ENCODE results near the gene RGS11.

RGS11 gene

GRCh38 chr16:296806-297510, 21.2 kb upstream of the RGS11 start:
- DNase-seq (ENCODE audit: low read depth in 2 of 2), result no peak

- no peak for DNase-seq (ENCODE audit: low read depth in 2 of 2)
Measured at GRCh38 chr16:296276-296675, 20.5 kb upstream of the RGS11 start.

DNA sequence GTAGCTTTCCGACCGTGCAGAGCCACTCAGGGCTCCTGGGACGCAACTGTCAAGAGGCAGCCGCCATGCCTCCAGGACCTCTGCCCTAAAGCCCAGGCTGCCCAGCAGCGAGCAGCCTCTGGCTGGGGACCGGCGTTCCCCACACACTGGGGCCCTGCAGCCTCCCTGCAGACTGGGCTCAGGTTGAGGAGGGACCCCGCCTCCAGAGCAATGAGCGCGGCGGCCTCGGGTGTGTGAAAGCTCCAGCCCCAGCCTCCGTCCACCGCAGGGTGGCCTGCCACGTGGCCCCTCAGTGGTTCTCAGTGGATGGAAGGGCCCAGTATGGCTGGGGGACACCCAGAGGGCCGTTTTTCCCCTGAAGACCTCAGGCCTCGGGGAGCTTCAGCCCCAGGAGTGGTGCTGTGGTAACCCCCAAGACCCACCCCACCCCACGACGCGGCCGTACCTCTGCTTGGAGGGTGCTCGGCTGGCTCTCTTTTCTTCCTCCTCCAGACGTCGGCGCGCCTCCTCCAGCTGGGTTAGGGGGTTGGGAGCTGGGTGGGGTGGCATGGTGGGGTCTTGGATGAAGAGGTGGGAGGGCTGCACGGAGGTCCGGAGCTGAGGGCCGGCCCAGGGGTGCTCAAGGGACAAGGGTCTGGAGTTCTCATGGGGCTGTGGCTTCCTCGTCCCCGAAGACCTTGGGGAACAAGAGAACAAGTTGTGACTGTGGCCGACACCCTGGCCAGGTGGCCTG, 17.5 kb upstream of the RGS11 start:
- DNase-seq (ENCODE audit: low read depth in 2 of 2), result no peak

DNA sequence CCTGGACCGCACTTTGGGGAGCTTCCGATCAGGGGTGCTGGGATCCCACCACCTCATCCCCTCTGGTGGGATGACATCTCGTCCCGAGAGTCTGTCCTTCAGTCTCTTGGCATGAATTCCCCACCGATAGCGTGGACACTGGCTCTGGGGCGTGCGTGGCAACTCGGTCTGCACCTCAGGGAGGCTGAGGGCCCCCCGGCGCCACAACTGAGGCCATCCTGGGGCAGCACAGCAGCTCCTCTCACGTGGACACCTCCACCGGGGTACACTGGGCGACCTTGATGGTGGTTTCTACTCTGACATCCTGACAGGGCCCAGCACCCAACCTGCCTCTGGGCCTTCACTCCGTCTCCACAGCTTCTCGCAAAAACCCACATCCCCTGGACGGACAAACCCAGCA, 15.8 kb upstream of the RGS11 start:
- no peak for DNase-seq (ENCODE audit: low read depth in 2 of 2)

GRCh38 chr16:290681-291405, 15.1 kb upstream of the RGS11 start:
- DNase-seq (ENCODE audit: low read depth in 2 of 2), result no peak

- no peak for DNase-seq (ENCODE audit: low read depth in 2 of 2)
Measured at GRCh38 chr16:290015-290680, 14.4 kb upstream of the RGS11 start.

DNA sequence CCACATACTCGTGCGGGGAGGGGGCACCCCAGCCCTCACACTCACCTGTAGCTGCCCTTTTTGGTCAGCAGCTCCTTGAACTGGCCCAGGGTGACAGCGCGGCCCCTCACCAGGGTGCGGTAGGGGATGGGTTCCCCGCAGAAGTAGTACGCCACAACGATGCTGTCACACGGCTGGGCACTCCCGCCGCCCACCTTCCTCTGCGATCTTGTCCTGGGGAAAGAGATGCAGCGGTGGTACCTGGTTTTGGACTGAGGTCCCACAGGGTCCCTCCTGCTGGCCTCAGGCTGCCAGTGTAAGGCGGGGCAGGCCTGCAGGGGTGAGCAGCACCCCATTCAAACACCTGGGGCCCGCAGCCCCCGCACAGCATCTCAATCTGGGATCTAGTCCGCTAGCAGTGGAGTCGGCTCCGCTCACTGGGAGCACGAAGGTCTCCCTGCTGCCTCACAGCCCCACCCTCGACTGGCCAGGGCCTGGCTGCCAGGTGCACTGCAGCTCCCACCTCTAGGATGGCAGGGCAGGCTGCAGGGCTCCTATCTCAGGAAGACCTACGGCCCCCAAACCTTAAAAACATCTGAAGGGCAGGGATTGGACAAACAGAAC, 13.8 kb upstream of the RGS11 start:
- no peak for DNase-seq (ENCODE audit: low read depth in 2 of 2)

GRCh38 chr16:287981-288920, 12.5 kb upstream of the RGS11 start:
- DNase-seq (ENCODE audit: low read depth in 2 of 2), result no peak

DNA sequence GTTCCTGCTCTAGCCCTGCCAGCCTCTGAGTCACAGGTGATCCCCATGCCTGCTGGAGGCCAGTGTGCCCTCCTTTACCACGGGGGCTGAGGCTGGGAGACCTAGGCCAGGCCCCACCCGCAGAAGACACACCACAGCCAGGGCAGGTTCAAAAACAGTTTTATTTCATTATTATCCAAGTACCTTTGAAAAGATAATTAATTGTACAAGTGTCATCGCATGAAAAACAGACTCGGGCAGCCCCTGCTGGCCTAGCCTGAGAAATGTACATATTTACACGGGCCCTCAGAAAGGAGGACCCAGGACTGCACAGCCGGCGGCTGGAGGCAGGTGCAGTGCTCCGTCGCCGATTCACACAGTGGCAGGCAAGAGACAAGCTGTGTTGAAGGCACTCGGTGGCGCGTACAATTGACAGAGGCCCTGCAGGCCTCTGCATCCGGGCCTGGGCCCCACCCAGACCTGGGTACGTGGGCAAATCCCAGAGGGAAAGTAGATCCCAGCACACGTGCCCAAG, 11.6 kb upstream of the RGS11 start:
- no peak for DNase-seq (ENCODE audit: low read depth in 2 of 2)

- DNase-seq (ENCODE audit: low read depth in 2 of 2), result no peak
Measured at GRCh38 chr16:286491-287297, 10.9 kb upstream of the RGS11 start.

DNA sequence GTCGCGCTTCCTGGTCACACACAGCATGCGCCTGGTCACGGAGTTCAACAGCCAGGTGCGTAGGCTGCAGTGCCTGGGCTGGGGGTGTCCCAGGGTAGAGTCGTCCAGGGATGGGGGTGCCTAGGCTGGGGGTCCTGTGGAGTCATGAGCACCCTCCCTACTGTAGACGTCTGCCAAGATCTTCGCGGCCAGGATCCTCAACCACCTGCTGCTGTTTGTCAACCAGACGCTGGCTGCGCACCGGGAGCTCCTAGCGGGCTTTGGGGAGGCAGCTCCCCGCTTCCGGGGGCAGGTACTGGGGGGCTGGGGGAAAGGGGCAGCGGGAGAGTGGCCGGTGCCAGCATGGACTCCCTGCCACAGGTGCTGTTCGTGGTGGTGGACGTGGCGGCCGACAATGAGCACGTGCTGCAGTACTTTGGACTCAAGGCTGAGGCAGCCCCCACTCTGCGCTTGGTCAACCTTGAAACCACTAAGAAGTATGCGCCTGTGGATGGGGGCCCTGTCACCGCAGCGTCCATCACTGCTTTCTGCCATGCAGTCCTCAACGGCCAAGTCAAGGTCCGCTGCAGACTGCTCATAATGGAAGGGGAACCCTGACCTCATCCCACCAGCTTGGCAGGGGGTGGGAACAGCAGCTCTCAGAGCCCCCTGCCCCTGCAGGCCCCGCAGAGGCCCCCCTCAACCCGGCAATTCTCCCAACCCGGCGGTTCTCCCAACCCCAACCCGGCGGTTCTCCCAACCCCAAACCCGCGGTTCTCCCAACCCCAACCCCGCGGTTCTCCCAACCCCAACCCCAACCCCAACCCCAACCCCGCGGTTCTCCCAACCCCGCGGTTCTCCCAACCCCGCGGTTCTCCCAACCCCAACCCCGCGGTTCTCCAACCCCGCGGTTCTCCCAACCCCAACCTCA, 9.7 kb upstream of the RGS11 start:
- DNase-seq (ENCODE audit: low read depth in 2 of 2), result no peak

DNA sequence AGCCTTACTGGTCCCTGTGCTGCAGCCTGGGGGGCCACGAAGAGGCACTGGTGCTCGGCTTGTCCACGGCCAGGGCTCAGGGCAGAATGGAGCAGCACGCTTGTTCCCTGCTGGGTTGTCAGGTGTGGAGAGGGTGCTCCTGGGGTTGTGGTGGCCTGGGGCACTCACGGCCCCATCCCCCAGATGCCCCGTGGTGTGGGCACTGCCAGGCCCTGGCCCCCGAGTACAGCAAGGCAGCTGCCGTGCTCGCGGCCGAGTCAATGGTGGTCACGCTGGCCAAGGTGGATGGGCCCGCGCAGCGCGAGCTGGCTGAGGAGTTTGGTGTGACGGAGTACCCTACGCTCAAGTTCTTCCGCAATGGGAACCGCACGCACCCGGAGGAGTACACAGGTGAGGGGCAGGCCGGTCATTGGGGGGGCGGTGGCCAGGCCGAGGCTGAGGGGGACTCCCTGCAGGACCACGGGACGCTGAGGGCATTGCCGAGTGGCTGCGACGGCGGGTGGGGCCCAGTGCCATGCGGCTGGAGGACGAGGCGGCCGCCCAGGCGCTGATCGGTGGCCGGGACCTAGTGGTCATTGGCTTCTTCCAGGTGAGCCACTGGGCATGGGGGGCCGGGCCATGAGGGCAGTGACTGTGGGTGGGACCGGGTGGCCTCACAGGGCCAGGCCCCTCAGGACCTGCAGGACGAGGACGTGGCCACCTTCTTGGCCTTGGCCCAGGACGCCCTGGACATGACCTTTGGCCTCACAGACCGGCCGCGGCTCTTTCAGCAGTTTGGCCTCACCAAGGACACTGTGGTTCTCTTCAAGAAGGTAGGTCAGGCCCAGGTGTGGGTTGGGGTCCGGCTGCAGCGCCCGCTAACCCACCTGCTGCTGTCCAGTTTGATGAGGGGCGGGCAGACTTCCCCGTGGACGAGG, 8.7 kb upstream of the RGS11 start:
- no peak for DNase-seq (ENCODE audit: low read depth in 2 of 2)

- no peak for DNase-seq (ENCODE audit: low read depth in 2 of 2)
Measured at GRCh38 chr16:283033-283805, 7.5 kb upstream of the RGS11 start, which contains the start of gene PDIA2. Gene PDIA2, plus strand, starts transcription at chr16:283164. Its CDS starts 6 bp downstream, at chr16:283170.

DNA sequence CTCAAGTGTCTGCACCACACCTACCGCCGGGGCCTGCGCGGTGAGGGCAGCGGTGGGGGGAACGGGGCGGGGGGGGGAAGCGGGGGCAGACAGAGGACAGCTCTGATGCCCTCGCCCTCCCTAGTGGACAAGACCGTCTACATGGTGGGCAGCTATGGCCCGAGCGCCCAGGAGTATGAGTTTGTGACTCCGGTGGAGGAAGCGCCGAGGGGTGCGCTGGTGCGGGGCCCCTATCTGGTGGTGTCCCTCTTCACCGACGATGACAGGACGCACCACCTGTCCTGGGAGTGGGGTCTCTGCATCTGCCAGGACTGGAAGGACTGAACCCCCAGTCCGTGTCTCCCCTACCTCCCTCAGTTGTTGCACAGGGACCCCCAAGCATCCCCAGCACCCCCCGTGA, 6.7 kb upstream of the RGS11 start:
- no peak for DNase-seq (ENCODE audit: low read depth in 2 of 2)

GRCh38 chr16:281660-282255, 6.0 kb upstream of the RGS11 start:
- no peak for DNase-seq (ENCODE audit: low read depth in 2 of 2)

DNA sequence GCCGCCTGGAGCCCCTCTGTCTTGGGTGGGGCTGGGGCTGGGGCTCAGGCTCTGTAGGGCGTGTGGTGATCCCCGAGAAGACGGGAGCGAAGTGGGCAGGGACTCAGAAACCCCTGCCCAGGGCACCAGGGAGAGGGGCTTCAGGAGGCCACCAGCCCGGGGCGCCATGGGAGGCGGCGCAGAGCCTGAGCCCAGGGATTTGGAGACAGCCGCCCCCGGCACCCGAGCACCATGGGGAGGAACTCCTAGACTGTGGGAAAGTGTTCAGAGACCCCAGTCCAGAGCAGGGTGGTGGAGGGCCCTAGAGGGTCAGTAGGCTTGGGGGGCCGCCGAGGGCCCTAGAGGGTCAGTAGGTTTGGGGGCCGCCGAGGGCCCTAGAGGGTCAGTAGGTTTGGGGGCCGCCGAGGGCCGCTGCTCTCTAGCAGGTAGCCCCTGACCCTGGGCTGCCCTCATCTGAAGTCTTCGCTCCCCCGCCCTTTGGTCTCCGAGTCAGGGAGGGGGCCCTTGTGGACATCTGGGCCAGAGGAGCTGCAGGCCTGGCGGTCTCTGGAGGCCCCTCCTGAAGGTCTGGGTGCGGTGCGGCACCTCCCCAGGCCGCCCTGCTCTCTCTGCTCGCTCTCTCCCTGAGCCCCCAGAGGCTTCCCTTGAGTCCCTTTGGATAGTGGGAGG, 5.4 kb upstream of the RGS11 start:
- no peak for DNase-seq (ENCODE audit: low read depth in 2 of 2)

All from stimulated activated CD4-positive, alpha-beta T cell treated with anti-CD3 and anti-CD28 coated beads, Interleukin-1b, Interleukin-23, amount 100 ng/mL, for 4 hours (primary cell).